GM23248 (cell line): ENCODE results near the gene ABHD12B. TPM values are rescaled to one million over a fixed set of nuclear protein-coding genes. Genes with fewer than 3 reads are reported as not detected.
A peak's percentile ranks its signal among the peaks of the same experiment; 100 is the strongest.

ENCODE experiments used
- DNase-seq: peaks from one replicate; pipeline ENCODE4 v3.0.0-alpha.2; 2015
- H2AFZ ChIP-seq: fragments of 200-600 bp; sonication (generic); 2 replicates; pipeline ENCODE4 v1.6.1; 2016; ENCODE audit warnings: antibody characterized with exemption
- H3F3A ChIP-seq: fragments of 200-600 bp; sonication (generic); 2 replicates; pipeline ENCODE4 v1.6.1; 2016; ENCODE audit warnings: mild to moderate bottlenecking, antibody characterized with exemption, mixed run types; ENCODE audit not compliant: insufficient read depth
- H3K27ac ChIP-seq: fragments of 200-600 bp; sonication (generic); 2 replicates; pipeline ENCODE4 v1.5.1; 2016; ENCODE audit warnings: mild to moderate bottlenecking
- H3K27me3 ChIP-seq: fragments of 200-600 bp; sonication (generic); replicated peaks from 2 replicates; pipeline ENCODE4 v1.6.1; 2016; ENCODE audit warnings: mild to moderate bottlenecking; ENCODE audit not compliant: insufficient read depth
- H3K36me3 ChIP-seq: fragments of 200-600 bp; sonication (generic); 2 replicates; pipeline ENCODE4 v1.6.1; 2016; ENCODE audit warnings: low read depth, mild to moderate bottlenecking
- H3K4me1 ChIP-seq: fragments of 200-600 bp; sonication (generic); 2 replicates; pipeline ENCODE4 v1.6.1; 2016; ENCODE audit warnings: mild to moderate bottlenecking; ENCODE audit not compliant: insufficient read depth
- H3K4me2 ChIP-seq: fragments of 200-600 bp; sonication (generic); one replicate; pipeline ENCODE4 v1.6.1; 2016; ENCODE audit warnings: mild to moderate bottlenecking; ENCODE audit not compliant: unreplicated experiment
- H3K4me3 ChIP-seq: fragments of 200-600 bp; sonication (generic); 2 replicates; pipeline ENCODE4 v1.5.1; 2016; ENCODE audit warnings: mild to moderate bottlenecking
- H3K79me2 ChIP-seq: fragments of 200-600 bp; sonication (generic); 2 replicates; pipeline ENCODE4 v1.6.1; 2016; ENCODE audit warnings: mild to moderate bottlenecking; ENCODE audit not compliant: insufficient read depth
- H3K9ac ChIP-seq: fragments of 200-600 bp; sonication (generic); 2 replicates; pipeline ENCODE4 v1.6.1; 2016; ENCODE audit warnings: mild to moderate bottlenecking
- H3K9me2 ChIP-seq: fragments of 200-600 bp; sonication (generic); 2 replicates; pipeline ENCODE4 v1.6.1; 2016; ENCODE audit warnings: mixed run types, mild to moderate bottlenecking, moderate library complexity; ENCODE audit not compliant: insufficient read depth
- H3K9me3 ChIP-seq: fragments of 200-600 bp; sonication (generic); one replicate; pipeline ENCODE4 v1.6.1; 2017; ENCODE audit warnings: low read depth
- H4K20me1 ChIP-seq: fragments of 200-600 bp; sonication (generic); 2 replicates; pipeline ENCODE4 v1.6.0; 2016; ENCODE audit not compliant: insufficient read depth
- EZH2 ChIP-seq: fragments of 200-600 bp; sonication (generic); IDR thresholded peaks from 2 replicates; pipeline ENCODE4 v1.6.1; 2018; ENCODE audit warnings: antibody characterized with exemption, mild to moderate bottlenecking; ENCODE audit not compliant: insufficient read depth, poor library complexity, severe bottlenecking
- EZH2phosphoT487 ChIP-seq: fragments of 200-600 bp; sonication (generic); IDR thresholded peaks from 2 replicates; pipeline ENCODE4 v1.6.1; 2018; ENCODE audit warnings: antibody characterized with exemption, moderate library complexity, mild to moderate bottlenecking, low read depth; ENCODE audit not compliant: insufficient read depth
- WGBS, 2 experiments: methylation state at CpG; one replicate each; pipeline ENCODE4 v1.1.6; 2015 to 2017; ENCODE audit warnings: low lambda C conversion rate in 2 of 2, low coverage in 1 of 2; ENCODE audit errors: missing lambda C conversion rate in 2 of 2; 5-methylcytosine and 5-hydroxymethylcytosine counted together
- in situ Hi-C: fragments of 300-500 bp; cut with MboI; formaldehyde crosslinking; loops from 2 replicates; pipeline ENCODE4 v1.15.0; 2020
- polyA plus RNA-seq: library from polyadenylated mRNA; unstranded; fragments of >200 nt; fragmentation: Nextera tagmentation; extraction: Ambion mirVana; gene quantifications from 2 replicates; pipeline ENCODE4 v1.2.1, GENCODE V29; 2016
- total RNA-seq: library from RNA; depleted of rRNA; stranded (reverse); fragments of >200 nt; shearing (Covaris generic); gene quantifications from 2 replicates; pipeline ENCODE4 v1.2.3, GENCODE V29; 2014

Gene ABHD12B
- total and polyA plus RNA-seq, 2 experiments from 2014 or later, result 0.31 TPM; not detected in 1

- in situ Hi-C loops, result no loop called here
- Histone ChIP-seq H3F3A (peaks cover 17% of the 10 kb centered on the region; the same call in 1 of the 2 replicates), H3K9me3 (no peaks in the 10 kb centered on the region), H3K27me3 (no peaks in the 10 kb centered on the region), H3K9ac (no peak overlapping the region), H4K20me1 (no peaks in the 10 kb centered on the region), H3K9me2 (no peaks in the 10 kb centered on the region), H3K27ac (no peak overlapping the region), H3K79me2 (no peaks in the 10 kb centered on the region), H2AFZ (no peak overlapping the region), H3K4me3 (no peak overlapping the region), H3K4me2 (no peak overlapping the region), H3K36me3 (no peaks in the 10 kb centered on the region), H3K4me1 (peaks cover 6% of the 10 kb centered on the region; the same call in 1 of the 2 replicates)
- WGBS, 2 experiments, result 86 to 89% methylated on average over 5 of the region's 5 CpGs
- TF ChIP-seq EZH2, result no peak
- no peak for TF ChIP-seq EZH2phosphoT487
- no peak for DNase-seq
These were observed 74.5 kb downstream of the ABHD12B start for GRCh38 chr14:50946234-50946935.

GRCh38 chr14:50947446-50947845 is 75.6 kb downstream of the ABHD12B start:
- H2AFZ ChIP-seq, result 0 out of 2 replicates have a peak overlapping the region, but pooled peaks have one; percentile 7
- H3K4me3 ChIP-seq, result no peak overlapping the region
- H3K27me3 ChIP-seq, result no peaks in the 10 kb centered on the region
- H3K9me3 ChIP-seq, result no peaks in the 10 kb centered on the region
- DNase-seq, result peak; percentile 22
- TF ChIP-seq EZH2phosphoT487, result no peak
- TF ChIP-seq EZH2, result no peak
- 75 to 76% methylated on average over 4 of the region's 4 CpGs for WGBS, 2 experiments
- H3K79me2 ChIP-seq, result no peaks in the 10 kb centered on the region
- H3F3A ChIP-seq, result peaks cover 8% of the 10 kb centered on the region; the same call in 1 of the 2 replicates
- H3K9me2 ChIP-seq, result no peaks in the 10 kb centered on the region
- no peak overlapping the region for H3K4me2 ChIP-seq
- H3K9ac ChIP-seq, result no peak overlapping the region
- in situ Hi-C loops, result no loop called here
- H3K4me1 ChIP-seq, result peaks cover 6% of the 10 kb centered on the region; the same call in 1 of the 2 replicates
- no peak overlapping the region for H3K27ac ChIP-seq
- no peaks in the 10 kb centered on the region for H3K36me3 ChIP-seq
- H4K20me1 ChIP-seq, result no peaks in the 10 kb centered on the region

- no peak overlapping the region for H2AFZ ChIP-seq
- DNase-seq, result no peak
- in situ Hi-C loops, result no loop called here
- H3K9ac ChIP-seq, result no peak overlapping the region
- H3K79me2 ChIP-seq, result no peaks in the 10 kb centered on the region
- H3K4me2 ChIP-seq, result no peak overlapping the region
- peaks cover 6% of the 10 kb centered on the region; the same call in 1 of the 2 replicates for H3K4me1 ChIP-seq
- no peaks in the 10 kb centered on the region for H3K36me3 ChIP-seq
- H3K4me3 ChIP-seq, result no peak overlapping the region
- H3K9me2 ChIP-seq, result no peaks in the 10 kb centered on the region
- H3F3A ChIP-seq, result peaks cover 8% of the 10 kb centered on the region; the same call in 1 of the 2 replicates
- no peak for TF ChIP-seq EZH2
- TF ChIP-seq EZH2phosphoT487, result no peak
- WGBS, 2 experiments, result 91 to 96% methylated on average over 2 of the region's 2 CpGs
- H3K27me3 ChIP-seq, result no peaks in the 10 kb centered on the region
- no peaks in the 10 kb centered on the region for H3K9me3 ChIP-seq
- H4K20me1 ChIP-seq, result no peaks in the 10 kb centered on the region
- H3K27ac ChIP-seq, result no peak overlapping the region
These were observed 76.4 kb downstream of the ABHD12B start for GRCh38 chr14:50948205-50948604.

GRCh38 chr14:50951032-50951431 is 79.2 kb downstream of the ABHD12B start:
- Histone ChIP-seq H3K4me1 (peaks cover 8% of the 10 kb centered on the region), H3K4me2 (no peak overlapping the region), H4K20me1 (no peaks in the 10 kb centered on the region), H3K9me2 (no peaks in the 10 kb centered on the region), H3K27me3 (no peaks in the 10 kb centered on the region), H3F3A (peaks cover 22% of the 10 kb centered on the region), H3K4me3 (no peak overlapping the region), H3K79me2 (no peaks in the 10 kb centered on the region), H3K36me3 (no peaks in the 10 kb centered on the region), H2AFZ (no peak overlapping the region), H3K27ac (no peak overlapping the region), H3K9me3 (no peaks in the 10 kb centered on the region), H3K9ac (no peak overlapping the region)
- no peak for DNase-seq
- in situ Hi-C loops, result loop anchor here (10.0 kb wide), 1 partner anchor 254 kb away; no protein-coding TSS in a partner anchor
- WGBS, 2 experiments, result 95 to 98% methylated on average over 6 of the region's 6 CpGs
- TF ChIP-seq EZH2phosphoT487, result no peak
- no peak for TF ChIP-seq EZH2
